ENCODE measurements around the gene SERINC5.

- TF ChIP-seq POLR2A (IDR thresholded peaks at IDR 0.05) (peak; percentile 93), CTCF (IDR thresholded peaks at IDR 0.05) (no peak)
These were observed at the start of gene SERINC5 for GRCh38 chr5:80255811-80256712.

Data from thyroid gland (tissue), 4 donors.